SK-N-SH (cell line): ENCODE data around the gene TMPRSS11E. TPM values are rescaled to one million over a fixed set of nuclear protein-coding genes. Genes with fewer than 3 reads are reported as not detected.

Source experiments
- CTCF ChIA-PET: fragments of 300-600, 350-600 bp; formaldehyde crosslinking; extraction: SDS; loops from one replicate; lab custom pipeline; 2021; lab: Yijun Ruan, JAX
- POLR2A ChIA-PET: fragments of 350-600 bp; sonication (Branson Sonifier 250); formaldehyde crosslinking; extraction: SDS; loops from one replicate; lab custom pipeline; 2020; ENCODE audit warnings: antibody characterized with exemption, inconsistent platforms; lab: Yijun Ruan, JAX
- DNase-seq: peaks from one replicate; pipeline ENCODE4 v3.0.0; 2012
- H2AFZ ChIP-seq: fragments of 200-600 bp; sonication (generic); 2 replicates; pipeline ENCODE4 v1.8.1; 2016; ENCODE audit warnings: antibody characterized with exemption, mild to moderate bottlenecking, low read depth
- H3F3A ChIP-seq: fragments of 200-600 bp; sonication (generic); replicated peaks from 2 replicates; pipeline ENCODE3; 2016; ENCODE audit warnings: antibody characterized with exemption, mild to moderate bottlenecking; ENCODE audit not compliant: insufficient read depth
- H3K27ac ChIP-seq, 2 experiments: fragments of 200-500 bp in 1 of 2; fragments of 200-600 bp in 1 of 2; sonication (Bioruptor generic) in 1 of 2; sonication (generic), shearing (Covaris generic) in 1 of 2; 2 replicates each; pipeline versions ENCODE4 v1.5.1 to v1.6.1; 2014 to 2016; ENCODE audit warnings: low read depth in 2 of 2, inconsistent platforms in 1 of 2, low read length in 1 of 2, mild to moderate bottlenecking in 1 of 2, mixed read lengths in 1 of 2
- H3K27me3 ChIP-seq: fragments of 200-600 bp; sonication (generic), shearing (Covaris generic); 2 replicates; pipeline ENCODE4 v1.6.1; 2016; ENCODE audit warnings: mixed run types; ENCODE audit not compliant: insufficient read depth
- H3K36me3 ChIP-seq, 2 experiments: fragments of 200-500 bp in 1 of 2; fragments of 200-600 bp in 1 of 2; sonication (Bioruptor generic) in 1 of 2; sonication (generic) in 1 of 2; replicated peaks in 1 of 2; 2 replicates each; pipeline versions ENCODE3 to v1.5.1; 2014 to 2016; ENCODE audit warnings: low read length in 1 of 2, mild to moderate bottlenecking in 1 of 2; ENCODE audit not compliant: insufficient read depth in 2 of 2, control insufficient read depth in 1 of 2
- H3K4me1 ChIP-seq, 2 experiments: fragments of 200-500 bp in 1 of 2; fragments of 200-600 bp in 1 of 2; sonication (Bioruptor generic) in 1 of 2; sonication (generic), shearing (Covaris generic) in 1 of 2; 2 replicates each; pipeline versions ENCODE4 v1.5.1 to v1.6.1; 2014 to 2016; ENCODE audit warnings: low read depth in 1 of 2, low read length in 1 of 2, mixed run types in 1 of 2; ENCODE audit not compliant: insufficient read depth in 2 of 2, control insufficient read depth in 1 of 2
- H3K4me2 ChIP-seq: fragments of 200-600 bp; sonication (generic), shearing (Covaris generic); 2 replicates; pipeline ENCODE4 v1.6.1; 2017; ENCODE audit warnings: mixed run types
- H3K4me3 ChIP-seq, 2 experiments: fragments of 200-500 bp in 1 of 2; fragments of 200-600 bp in 1 of 2; sonication (Bioruptor generic) in 1 of 2; sonication (generic), shearing (Covaris generic) in 1 of 2; 2 replicates each; pipeline versions ENCODE4 v1.5.1 to v1.8.1; 2014 to 2016; ENCODE audit warnings: low read depth in 2 of 2, inconsistent platforms in 1 of 2, low read length in 1 of 2, mild to moderate bottlenecking in 1 of 2, mixed read lengths in 1 of 2, moderate library complexity in 1 of 2
- H3K79me2 ChIP-seq: fragments of 200-600 bp; sonication (generic); 2 replicates; pipeline ENCODE4 v1.8.1; 2017; ENCODE audit warnings: mild to moderate bottlenecking; ENCODE audit not compliant: insufficient read depth
- H3K9ac ChIP-seq: fragments of 200-600 bp; sonication (generic); 2 replicates; pipeline ENCODE4 v1.6.1; 2017; ENCODE audit warnings: mixed run types
- H3K9me2 ChIP-seq: fragments of 200-600 bp; sonication (generic); 2 replicates; pipeline ENCODE4 v1.6.1; 2017; ENCODE audit warnings: mixed run types
- H3K9me3 ChIP-seq: fragments of 200-600 bp; sonication (generic); 2 replicates; pipeline ENCODE4 v1.6.1; 2017; ENCODE audit warnings: mixed run types, mild to moderate bottlenecking, moderate library complexity
- H4K20me1 ChIP-seq: fragments of 200-600 bp; sonication (generic); 2 replicates; pipeline ENCODE4 v1.6.1; 2017; ENCODE audit warnings: mild to moderate bottlenecking, mixed run types; ENCODE audit not compliant: insufficient read depth
- CHD2 ChIP-seq: fragments of 150-350 bp; IDR thresholded peaks from 2 replicates; pipeline ENCODE4 v1.6.1; 2018; ENCODE audit warnings: low read length; ENCODE audit not compliant: partially characterized antibody
- CTCF ChIP-seq: fragments of 200-600 bp; sonication (generic); IDR thresholded peaks from 2 replicates; pipeline ENCODE4 v1.6.1; 2017; ENCODE audit warnings: antibody characterized with exemption, mild to moderate bottlenecking, moderate library complexity
- EZH2phosphoT487 ChIP-seq: fragments of 200-600 bp; sonication (generic); IDR thresholded peaks from 2 replicates; pipeline ENCODE4 v1.6.1; 2017; ENCODE audit warnings: low read depth, mixed run types, mild to moderate bottlenecking, antibody characterized with exemption, moderate library complexity, borderline replicate concordance
- FOXM1 ChIP-seq: IDR thresholded peaks from 2 replicates; pipeline ENCODE4 v1.4.0; 2012; ENCODE audit warnings: low read depth, mild to moderate bottlenecking
- GABPA ChIP-seq: IDR thresholded peaks from 2 replicates; pipeline ENCODE4 v1.4.0; 2012; ENCODE audit warnings: low read depth, mild to moderate bottlenecking
- JUND ChIP-seq: IDR thresholded peaks from 2 replicates; pipeline ENCODE4 v1.4.0; 2012
- MAX ChIP-seq: IDR thresholded peaks from 2 replicates; pipeline ENCODE4 v1.4.0; 2012; ENCODE audit warnings: low read depth
- MEF2A ChIP-seq: IDR thresholded peaks from 2 replicates; pipeline ENCODE4 v1.4.0; 2012; ENCODE audit warnings: low read depth, borderline replicate concordance
- MXI1 ChIP-seq: IDR thresholded peaks from 2 replicates; pipeline ENCODE4 v1.6.1; 2012; ENCODE audit warnings: mild to moderate bottlenecking, low read depth, low read length, improper control_type of control experiment
- NRF1 ChIP-seq: IDR thresholded peaks from 2 replicates; pipeline ENCODE4 v1.6.1; 2012; ENCODE audit warnings: low read depth, mild to moderate bottlenecking, low read length
- RAD21 ChIP-seq: IDR thresholded peaks from 2 replicates; pipeline ENCODE4 v1.6.1; 2012; ENCODE audit warnings: mild to moderate bottlenecking, low read length
- RFX5 ChIP-seq: IDR thresholded peaks from 2 replicates; pipeline ENCODE4 v1.6.1; 2012; ENCODE audit warnings: mild to moderate bottlenecking, improper control_type of control experiment, low read length
- RXRA ChIP-seq: IDR thresholded peaks from 2 replicates; pipeline ENCODE4 v1.4.0; 2012; ENCODE audit warnings: low read depth, mild to moderate bottlenecking, borderline replicate concordance
- SIN3A ChIP-seq: IDR thresholded peaks from 2 replicates; pipeline ENCODE4 v1.6.1; 2012; ENCODE audit warnings: low read depth, mild to moderate bottlenecking, low read length, moderate library complexity, borderline replicate concordance
- TAF1 ChIP-seq: IDR thresholded peaks from 2 replicates; pipeline ENCODE4 v1.6.1; 2012; ENCODE audit warnings: low read depth, mild to moderate bottlenecking, low read length, moderate library complexity, borderline replicate concordance
- TCF12 ChIP-seq: IDR thresholded peaks from 2 replicates; pipeline ENCODE4 v1.4.0; 2012
- USF2 ChIP-seq: fragments of 150-350 bp; IDR thresholded peaks from 2 replicates; pipeline ENCODE4 v1.6.1; 2017; ENCODE audit warnings: antibody characterized with exemption, low read length, low read depth, borderline replicate concordance
- WGBS: methylation state at CpG from one replicate; pipeline ENCODE4 v1.1.6; 2017; ENCODE audit warnings: low lambda C conversion rate; 5-methylcytosine and 5-hydroxymethylcytosine counted together
- polyA plus RNA-seq, 3 experiments: library from polyadenylated mRNA; depleted of rRNA; stranded (reverse); fragments of >200 nt; gene quantifications; 2 replicates each; pipeline ENCODE4 v1.2.3, GENCODE V29; 2012
- TF ChIP-seq, protein P1 (sequence below): fragments of 150-350 bp; IDR thresholded peaks from 2 replicates; pipeline ENCODE4 v1.6.1; 2016; ENCODE audit warnings: mild to moderate bottlenecking, low read depth, low read length
- TF ChIP-seq, protein P2 (sequence below): IDR thresholded peaks from 2 replicates; pipeline ENCODE4; 2012
- TF ChIP-seq, protein P3 (sequence below): IDR thresholded peaks from 2 replicates; pipeline ENCODE4 v1.6.1; 2012; ENCODE audit warnings: mild to moderate bottlenecking, low read depth, low read length, moderate library complexity

Gene TMPRSS11E
- polyA plus RNA-seq, 1 of the 3 experiments (the other 2 are of a cell fraction) = not detected

DNA sequence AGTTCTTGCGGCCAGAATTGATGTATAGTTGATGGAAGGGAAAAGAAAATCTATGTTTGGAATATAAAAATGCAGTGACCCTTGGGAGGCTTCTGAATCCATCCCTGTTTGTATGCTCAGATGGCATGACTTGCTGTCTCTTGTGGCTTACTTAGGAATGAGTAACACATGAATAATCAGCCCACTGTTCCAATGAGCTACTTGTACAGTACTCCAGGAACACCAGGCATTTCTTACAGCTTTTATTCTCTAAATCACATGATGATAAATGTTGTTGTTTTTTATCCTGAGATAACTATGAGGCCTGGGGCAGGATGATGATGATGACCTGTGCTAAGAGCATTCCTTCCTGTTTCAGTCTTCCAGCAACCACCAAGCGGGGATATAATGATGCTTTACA, 18.9 kb downstream of the TMPRSS11E start:
- 6% methylated on average over 2 of the region's 2 CpGs for WGBS
- no peak for TF ChIP-seq NRF1
- no peak for TF ChIP-seq RAD21
- TF ChIP-seq EZH2phosphoT487 = no peak
- TF ChIP-seq USF2 = no peak
- no peak for TF ChIP-seq GABPA
- no peak for TF ChIP-seq RXRA
- no peak for TF ChIP-seq MXI1
- TF ChIP-seq TAF1 = no peak
- TF ChIP-seq SIN3A = no peak
- TF ChIP-seq JUND = no peak
- TF ChIP-seq, protein P1, sequence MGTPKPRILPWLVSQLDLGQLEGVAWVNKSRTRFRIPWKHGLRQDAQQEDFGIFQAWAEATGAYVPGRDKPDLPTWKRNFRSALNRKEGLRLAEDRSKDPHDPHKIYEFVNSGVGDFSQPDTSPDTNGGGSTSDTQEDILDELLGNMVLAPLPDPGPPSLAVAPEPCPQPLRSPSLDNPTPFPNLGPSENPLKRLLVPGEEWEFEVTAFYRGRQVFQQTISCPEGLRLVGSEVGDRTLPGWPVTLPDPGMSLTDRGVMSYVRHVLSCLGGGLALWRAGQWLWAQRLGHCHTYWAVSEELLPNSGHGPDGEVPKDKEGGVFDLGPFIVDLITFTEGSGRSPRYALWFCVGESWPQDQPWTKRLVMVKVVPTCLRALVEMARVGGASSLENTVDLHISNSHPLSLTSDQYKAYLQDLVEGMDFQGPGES = no peak
- TF ChIP-seq CHD2 = no peak
- TF ChIP-seq TCF12 = no peak
- no peak overlapping the region for H3K4me3 ChIP-seq
- H2AFZ ChIP-seq = no peak overlapping the region
- peak overlapping the region; percentile 5; the same call in 1 of the 2 replicates for H3K4me2 ChIP-seq
- H3F3A ChIP-seq = no peaks in the 10 kb centered on the region
- no peaks in the 10 kb centered on the region for H3K9me2 ChIP-seq
- no peak overlapping the region for H3K27ac ChIP-seq
- no peaks in the 10 kb centered on the region for H3K9me3 ChIP-seq
- no peaks in the 10 kb centered on the region for H3K79me2 ChIP-seq
- ChIA-PET CTCF (no interaction called here), POLR2A (no interaction called here)
- H3K36me3 ChIP-seq = no peaks in the 10 kb centered on the region
- H3K9ac ChIP-seq = no peak overlapping the region
- no peaks in the 10 kb centered on the region for H3K4me1 ChIP-seq
- H3K27me3 ChIP-seq = no peaks in the 10 kb centered on the region
- DNase-seq = no peak
- no peaks in the 10 kb centered on the region for H4K20me1 ChIP-seq

DNA sequence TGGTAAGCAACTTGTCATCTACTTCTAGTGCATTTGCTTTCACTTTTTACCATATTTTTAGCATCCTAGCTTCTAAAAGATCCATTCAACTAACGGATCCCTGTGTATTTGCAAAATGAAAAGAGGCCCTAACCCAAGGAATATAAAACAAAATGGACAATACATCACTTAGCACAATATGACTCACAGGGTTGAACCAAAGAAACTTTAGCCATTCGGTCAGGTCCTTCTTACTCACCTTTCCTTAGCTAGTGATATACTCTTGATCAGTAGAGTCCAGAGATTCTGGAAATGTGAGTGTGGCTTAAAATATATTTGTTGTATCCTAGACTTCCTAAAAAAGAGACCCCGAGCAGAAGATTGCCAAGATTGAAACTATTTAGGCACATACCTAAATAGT, 19.5 kb downstream of the TMPRSS11E start:
- Histone ChIP-seq H3K9me3 (no peaks in the 10 kb centered on the region), H3K4me2 (peak overlapping the region; percentile 5; the same call in 1 of the 2 replicates), H3F3A (no peaks in the 10 kb centered on the region), H3K4me3 (no peak overlapping the region), H3K27me3 (no peaks in the 10 kb centered on the region), H3K79me2 (no peaks in the 10 kb centered on the region), H2AFZ (no peak overlapping the region), H3K9me2 (no peaks in the 10 kb centered on the region), H4K20me1 (no peaks in the 10 kb centered on the region), H3K4me1 (no peaks in the 10 kb centered on the region), H3K36me3 (no peaks in the 10 kb centered on the region), H3K9ac (no peak overlapping the region), H3K27ac (no peak overlapping the region)
- 5% methylated on average over 3 of the region's 3 CpGs for WGBS
- no peak for DNase-seq
- POLR2A ChIA-PET = no interaction called here
- CTCF ChIA-PET = no interaction called here
- no peak for TF ChIP-seq RFX5
- TF ChIP-seq MAX = no peak
- no peak for TF ChIP-seq GABPA
- TF ChIP-seq FOXM1 = no peak
- TF ChIP-seq MEF2A = no peak
- TF ChIP-seq CTCF = no peak
- no peak for TF ChIP-seq RAD21
- TF ChIP-seq MXI1 = no peak
- TF ChIP-seq, protein P2, sequence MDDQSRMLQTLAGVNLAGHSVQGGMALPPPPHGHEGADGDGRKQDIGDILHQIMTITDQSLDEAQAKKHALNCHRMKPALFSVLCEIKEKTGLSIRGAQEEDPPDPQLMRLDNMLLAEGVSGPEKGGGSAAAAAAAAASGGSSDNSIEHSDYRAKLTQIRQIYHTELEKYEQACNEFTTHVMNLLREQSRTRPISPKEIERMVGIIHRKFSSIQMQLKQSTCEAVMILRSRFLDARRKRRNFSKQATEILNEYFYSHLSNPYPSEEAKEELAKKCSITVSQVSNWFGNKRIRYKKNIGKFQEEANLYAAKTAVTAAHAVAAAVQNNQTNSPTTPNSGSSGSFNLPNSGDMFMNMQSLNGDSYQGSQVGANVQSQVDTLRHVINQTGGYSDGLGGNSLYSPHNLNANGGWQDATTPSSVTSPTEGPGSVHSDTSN = no peak
- TF ChIP-seq, protein P3, sequence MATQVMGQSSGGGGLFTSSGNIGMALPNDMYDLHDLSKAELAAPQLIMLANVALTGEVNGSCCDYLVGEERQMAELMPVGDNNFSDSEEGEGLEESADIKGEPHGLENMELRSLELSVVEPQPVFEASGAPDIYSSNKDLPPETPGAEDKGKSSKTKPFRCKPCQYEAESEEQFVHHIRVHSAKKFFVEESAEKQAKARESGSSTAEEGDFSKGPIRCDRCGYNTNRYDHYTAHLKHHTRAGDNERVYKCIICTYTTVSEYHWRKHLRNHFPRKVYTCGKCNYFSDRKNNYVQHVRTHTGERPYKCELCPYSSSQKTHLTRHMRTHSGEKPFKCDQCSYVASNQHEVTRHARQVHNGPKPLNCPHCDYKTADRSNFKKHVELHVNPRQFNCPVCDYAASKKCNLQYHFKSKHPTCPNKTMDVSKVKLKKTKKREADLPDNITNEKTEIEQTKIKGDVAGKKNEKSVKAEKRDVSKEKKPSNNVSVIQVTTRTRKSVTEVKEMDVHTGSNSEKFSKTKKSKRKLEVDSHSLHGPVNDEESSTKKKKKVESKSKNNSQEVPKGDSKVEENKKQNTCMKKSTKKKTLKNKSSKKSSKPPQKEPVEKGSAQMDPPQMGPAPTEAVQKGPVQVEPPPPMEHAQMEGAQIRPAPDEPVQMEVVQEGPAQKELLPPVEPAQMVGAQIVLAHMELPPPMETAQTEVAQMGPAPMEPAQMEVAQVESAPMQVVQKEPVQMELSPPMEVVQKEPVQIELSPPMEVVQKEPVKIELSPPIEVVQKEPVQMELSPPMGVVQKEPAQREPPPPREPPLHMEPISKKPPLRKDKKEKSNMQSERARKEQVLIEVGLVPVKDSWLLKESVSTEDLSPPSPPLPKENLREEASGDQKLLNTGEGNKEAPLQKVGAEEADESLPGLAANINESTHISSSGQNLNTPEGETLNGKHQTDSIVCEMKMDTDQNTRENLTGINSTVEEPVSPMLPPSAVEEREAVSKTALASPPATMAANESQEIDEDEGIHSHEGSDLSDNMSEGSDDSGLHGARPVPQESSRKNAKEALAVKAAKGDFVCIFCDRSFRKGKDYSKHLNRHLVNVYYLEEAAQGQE = no peak
- TF ChIP-seq RXRA = no peak
